HEK293 (cell line): ENCODE data around the gene GPATCH3.

Experiments
- CTCF ChIP-seq: fragments of 450-650 bp; formaldehyde crosslinking; IDR thresholded peaks from 2 replicates; pipeline ENCODE4 v1.5.1; 2016; ENCODE audit warnings: missing biosample characterization, missing genetic modification characterization
- ZNF558 ChIP-seq: fragments of 450-650 bp; formaldehyde crosslinking; IDR thresholded peaks from 2 replicates; pipeline ENCODE4 v1.5.1; 2016; ENCODE audit warnings: missing biosample characterization, missing genetic modification characterization
- ZNF677 ChIP-seq: fragments of 450-650 bp; IDR thresholded peaks from 2 replicates; pipeline ENCODE4 v1.5.0; 2018; ENCODE audit warnings: missing biosample characterization, mild to moderate bottlenecking, missing genetic modification characterization, moderate library complexity

GRCh38 chr1:26851106-26851684 is 49.1 kb downstream of the GPATCH3 start:
- TF ChIP-seq CTCF (tag by site-specific recombination) (no peak), ZNF558 (tag by site-specific recombination) (no peak), ZNF677 (tag by site-specific recombination) (no peak)
